ENCODE results near the gene COPS4.

Gene COPS4

DNA sequence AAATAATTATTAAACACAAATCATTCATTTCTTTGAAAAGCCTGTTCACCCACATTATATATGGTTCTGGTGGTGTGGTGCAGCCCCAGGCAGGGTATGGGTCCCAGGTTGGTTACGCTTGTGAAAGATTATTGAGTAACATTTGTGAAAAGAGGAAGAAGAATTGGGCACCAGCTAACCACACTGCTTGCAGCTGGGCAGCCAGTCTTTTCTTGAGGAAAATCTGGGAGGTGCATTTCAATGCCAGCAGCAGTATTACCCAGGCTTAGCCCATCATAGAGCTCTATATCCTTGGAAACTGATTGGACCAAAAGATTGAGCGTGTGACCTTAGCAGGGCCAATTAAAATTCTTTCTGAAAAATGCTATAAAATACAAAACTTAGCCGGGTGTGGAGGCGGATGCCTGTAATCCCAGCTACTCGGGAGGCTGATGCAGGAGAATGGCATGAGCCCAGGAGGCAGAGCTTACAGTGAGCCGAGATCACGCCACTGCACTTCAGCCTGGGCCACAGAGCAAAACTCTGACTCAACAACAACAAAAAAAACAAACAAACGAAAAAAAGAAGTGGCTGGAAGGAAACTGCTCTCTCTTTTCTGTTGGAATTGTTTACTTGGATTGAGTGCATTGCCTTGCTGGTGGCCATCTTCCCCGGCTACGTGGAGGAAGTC lies 89.3 kb downstream of the COPS4 start:
- no peak for DNase-seq (ENCODE audit: low spot score)
